Measurements from ENCODE around the gene LCE1E.

The LCE1E gene, protein sequence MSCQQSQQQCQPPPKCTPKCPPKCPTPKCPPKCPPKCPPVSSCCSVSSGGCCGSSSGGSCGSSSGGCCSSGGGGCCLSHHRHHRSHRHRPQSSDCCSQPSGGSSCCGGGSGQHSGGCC
- 0 reads per million in 2 donors for total RNA-seq

DNA sequence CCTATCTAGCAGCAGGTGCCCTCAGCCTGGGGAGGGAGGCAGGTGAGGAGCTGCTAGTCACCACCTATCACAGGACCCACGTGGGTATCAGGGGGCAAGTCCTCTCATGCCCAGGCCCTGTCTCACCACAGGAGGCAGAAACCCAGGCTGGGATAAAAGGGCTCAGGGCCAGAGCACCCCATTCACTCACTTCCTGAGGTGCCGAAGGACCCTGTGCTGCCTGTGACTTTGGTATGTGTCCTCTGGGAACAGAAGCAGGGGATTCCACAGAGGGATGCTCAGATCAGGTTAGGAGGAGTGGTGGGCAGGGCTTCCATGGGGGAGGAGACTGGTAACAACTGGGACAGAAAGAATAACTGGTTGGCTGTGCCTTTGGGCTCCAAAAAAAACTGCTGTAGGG, at the start of gene LCE1E:
TSS of gene LCE1E (plus strand) at position 181 of the 400 bp plus-strand sequence. CDS start 1,043 bp downstream, outside the sequence.
- DNase-seq, result no peak

DNA sequence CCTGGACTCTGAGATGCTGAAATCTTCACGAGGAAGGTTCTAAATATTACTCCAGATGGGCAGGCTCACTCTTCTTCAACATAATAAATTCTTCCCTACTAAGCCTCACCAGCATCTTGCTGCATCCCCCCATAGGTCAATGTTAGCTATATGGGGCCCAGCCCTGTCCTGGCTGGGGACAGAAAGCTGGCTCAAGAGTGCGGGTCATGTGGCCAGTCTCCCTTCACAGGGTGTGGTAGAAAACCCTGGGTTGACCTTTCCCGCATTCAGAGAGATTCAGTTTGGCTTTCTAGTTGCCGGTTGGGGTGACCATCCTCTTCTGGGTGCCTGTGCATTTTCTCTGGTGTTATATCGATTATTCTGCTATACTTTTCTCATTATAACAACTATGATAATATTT, 48.1 kb upstream of the LCE1E start:
- DNase-seq, result no peak

DNA sequence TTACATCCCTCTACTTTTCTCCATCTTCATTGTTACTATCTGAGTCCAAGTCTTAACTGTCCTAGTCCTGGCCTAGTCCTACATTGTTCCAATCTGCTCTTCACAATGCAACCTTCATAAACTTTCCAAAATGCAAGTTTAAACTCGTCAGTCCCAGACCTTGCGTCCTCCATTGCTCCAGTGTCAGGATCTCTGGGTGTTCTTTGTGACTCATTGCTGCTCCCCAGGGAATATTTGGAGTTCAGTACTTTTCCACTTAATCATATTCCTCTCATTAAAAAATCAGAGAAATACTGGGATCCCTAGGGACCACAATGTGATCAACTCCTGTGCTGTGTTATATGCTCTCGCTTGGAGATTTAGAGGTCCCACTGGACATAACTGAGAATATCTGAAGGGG, 46.2 kb upstream of the LCE1E start:
- no peak for DNase-seq

DNA sequence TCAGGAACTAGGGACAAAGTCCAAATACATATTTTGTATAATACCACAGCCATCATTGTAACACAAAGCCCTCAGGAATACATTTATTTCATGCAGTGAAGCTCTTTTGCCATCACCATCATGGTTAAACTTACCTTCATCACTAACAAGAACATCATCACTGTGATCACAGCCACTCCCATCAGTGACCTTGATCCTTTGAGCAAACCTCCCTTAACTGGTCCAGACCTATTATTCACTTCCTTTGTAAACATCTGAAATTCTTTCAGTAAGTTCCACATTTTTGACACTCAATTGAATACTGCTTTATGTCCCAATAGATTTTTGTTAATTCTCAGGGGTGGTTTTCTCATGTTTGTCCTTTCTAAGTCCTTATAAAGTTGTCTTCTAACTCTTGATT, 44.4 kb upstream of the LCE1E start:
- no peak for DNase-seq

DNA sequence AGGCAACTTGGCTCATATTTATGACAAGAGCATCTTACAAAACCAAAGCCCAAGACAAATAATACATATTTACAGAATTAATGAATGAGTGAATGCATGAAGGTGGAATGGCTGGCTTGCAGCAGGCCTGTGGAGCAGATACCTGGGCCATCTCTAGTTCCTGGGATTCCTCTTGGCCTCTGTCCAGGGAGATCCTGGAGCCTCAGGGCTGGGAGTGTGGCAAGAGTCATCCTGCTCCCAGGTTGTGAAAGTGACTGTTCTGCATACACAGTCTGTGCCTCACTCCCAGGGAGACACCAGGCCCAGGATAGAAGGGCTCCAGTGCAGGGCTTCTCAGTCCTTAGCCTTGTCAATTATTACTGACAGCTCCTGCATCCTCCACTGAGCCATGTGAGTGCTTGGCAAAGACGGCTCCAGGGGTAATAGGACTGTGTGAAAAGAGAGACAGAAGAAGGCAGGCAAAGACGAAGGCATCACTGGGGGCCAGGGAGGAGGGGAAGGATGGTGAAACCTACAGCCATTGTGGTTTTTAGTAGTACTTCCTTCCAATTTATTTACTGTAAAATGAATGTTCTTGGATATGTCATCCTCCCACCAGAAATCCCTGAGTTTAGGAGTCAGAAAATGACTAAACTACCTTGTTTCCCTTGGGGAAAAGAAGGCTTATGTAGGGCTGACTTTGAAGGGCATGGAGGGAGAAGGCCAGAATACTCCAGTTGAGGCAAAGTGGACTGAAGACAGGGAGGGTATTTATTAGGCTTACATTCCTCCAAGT, 42.5 kb upstream of the LCE1E start:
- DNase-seq, result no peak

DNA sequence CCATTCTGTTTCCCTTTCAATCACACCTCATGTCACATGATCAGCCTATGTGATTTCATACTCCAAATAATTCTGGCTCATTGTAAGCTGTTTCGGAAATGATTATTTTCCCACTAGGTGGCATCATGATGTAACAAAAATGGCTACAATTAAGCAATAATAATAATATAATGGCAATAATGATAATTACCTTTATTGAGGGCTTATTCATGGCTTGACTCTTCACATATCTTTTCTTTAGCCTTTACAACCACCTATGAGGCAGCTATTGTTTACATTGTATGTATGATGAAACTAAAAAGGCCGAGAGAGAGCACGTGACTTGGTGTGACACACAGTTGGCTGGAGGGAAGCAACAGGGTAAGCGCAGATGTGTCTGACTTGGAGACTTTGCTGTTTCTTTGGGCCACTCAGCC, 40.8 kb upstream of the LCE1E start:
- DNase-seq, result no peak

DNA sequence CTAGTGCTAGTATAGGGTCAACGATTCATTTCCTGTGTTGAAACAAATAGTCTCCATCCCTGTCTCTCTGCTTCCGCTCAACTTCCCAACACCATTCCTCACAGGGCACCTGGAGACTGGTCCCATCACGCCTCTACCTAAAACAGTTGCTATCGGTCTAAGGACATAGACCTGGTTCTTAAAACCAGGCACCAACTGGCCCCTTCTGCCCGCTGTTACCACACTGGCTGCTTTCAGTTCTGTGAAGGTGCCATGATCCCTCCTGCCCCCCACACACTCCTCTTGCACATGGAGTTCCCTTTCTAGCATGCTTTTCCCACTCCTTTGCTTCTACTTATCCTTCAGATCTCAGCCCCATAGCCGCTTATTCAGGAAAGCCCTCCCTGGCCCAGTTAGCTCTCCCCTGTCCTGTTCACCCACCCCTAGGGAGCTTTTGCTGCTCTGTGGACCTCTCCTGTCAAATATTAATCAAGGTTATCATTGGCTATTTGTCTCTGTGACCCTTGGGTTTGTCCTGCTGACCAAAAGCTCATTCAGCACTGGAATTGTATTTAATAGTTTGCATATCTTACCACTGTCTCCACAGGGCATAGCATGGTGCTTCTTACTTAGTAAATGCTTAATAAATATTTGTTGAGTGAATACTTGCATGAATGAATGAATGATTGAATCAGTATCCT, 40.2 kb upstream of the LCE1E start:
- DNase-seq, result no peak

DNA sequence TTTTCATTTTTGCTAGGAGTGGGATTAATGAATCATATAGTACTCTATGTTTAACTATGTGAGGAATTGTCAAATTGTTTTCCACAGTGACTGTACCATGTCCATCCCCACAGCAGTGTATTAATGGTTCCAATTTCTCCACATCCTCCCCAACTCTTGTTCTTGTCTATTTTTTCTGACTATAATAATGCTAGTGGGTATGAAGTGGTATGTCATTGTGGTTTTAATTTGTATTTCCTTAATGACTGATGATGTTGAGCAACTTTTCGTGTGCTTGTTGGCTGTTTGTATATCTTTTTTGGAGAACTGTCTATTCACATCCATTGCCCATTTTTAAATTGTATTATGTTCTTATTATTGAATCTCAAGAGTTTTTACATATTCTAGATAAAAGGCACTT, 38.2 kb upstream of the LCE1E start:
- no peak for DNase-seq

DNA sequence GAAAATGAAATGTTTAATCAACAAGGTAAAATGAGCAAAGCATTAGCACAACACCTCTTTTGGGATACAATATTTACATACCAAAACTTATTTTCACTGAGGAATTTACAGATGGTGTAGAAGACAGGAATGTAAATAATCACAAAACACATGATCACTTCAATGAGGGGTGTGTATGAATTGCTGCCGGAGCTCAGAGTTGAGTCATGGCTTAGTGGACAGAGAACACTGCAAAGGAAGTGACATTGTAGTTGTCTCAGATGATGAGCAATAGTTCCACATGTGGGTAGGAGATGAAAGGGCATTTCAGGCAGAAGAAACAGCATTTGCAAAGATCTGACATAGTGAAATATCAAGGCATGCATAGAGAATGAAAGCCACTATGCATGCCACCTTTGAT, 33.8 kb upstream of the LCE1E start:
- no peak for DNase-seq

DNA sequence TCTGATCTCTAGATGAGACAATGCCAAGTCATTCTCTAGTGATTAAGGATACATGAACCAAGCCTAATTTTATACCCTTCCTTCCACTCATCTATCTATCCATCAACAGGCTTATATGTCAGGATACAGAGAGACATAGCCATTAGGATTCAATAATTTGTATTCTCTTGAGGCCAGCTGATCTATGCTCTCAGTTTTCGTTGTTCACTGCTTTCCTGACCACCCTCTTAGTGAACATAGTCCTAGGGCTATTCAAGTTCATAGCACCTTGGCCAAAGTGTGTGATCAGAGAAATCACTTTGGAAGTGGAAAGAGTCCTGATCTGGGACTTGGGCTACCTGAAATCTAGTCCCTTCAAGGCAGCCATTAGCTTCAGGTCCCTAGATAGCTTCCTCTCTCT, 32.5 kb upstream of the LCE1E start:
- DNase-seq, result no peak

DNA sequence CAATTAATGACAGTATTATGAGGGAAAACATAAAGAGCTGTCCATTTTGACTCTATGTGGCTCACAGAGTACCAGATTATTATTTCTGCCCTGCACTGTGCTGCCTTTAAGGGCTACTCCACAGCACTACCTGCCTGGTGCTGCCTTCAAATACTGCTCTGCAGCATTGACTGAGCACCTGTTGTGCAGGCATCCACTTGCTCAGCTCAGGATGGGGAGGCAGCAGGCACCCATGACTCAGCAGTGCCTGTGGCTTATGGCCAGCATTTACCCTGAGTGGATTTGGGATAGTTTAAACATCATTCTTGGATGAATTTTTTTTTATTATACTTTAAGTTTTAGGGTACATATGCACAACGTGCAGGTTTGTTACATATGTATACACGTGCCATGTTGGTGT, 29.2 kb upstream of the LCE1E start:
- DNase-seq, result no peak

DNA sequence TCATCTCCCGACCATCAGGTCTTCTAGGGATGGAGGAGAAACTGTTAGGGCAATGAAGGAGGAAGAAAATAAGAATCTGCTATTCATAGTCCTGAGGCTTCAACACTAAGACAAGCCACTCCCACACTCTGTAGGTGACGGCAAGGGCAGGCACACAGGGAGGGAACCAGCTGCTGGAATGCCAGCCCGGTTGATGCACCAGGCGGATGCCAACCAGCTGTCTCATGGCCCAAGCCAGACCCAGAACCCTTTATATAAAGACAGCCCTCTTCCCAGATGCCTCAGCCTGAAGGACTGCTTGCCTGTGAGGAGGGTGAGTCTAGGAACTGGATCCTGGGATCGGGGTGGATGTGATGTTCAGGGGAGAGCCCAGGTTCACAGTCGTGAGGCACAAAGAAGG, 28.3 kb upstream of the LCE1E start, which contains the start of gene KPRP:
TSS of gene KPRP (plus strand) at position 279 of the 400 bp plus-strand sequence. CDS start 1,564 bp downstream, outside the sequence.
- DNase-seq, result no peak

DNA sequence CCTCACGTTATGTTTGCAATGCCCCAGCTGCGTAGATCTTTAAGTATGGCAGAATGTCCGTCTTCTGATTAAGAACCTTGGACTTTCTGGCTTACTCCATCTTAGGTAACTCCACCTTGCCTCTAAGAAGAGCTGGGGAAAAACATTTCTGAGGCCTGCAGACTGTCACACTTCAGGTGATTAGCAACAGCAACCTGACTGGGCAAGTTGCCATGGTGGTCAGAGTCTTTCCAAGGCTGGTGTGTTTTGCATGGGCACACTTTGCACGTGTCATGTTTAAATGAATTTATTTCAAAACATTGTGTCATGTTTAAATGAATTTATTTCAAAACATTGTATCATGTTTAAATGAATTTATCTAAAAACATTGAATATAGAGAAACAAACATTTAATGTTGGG, 27.4 kb upstream of the LCE1E start:
- no peak for DNase-seq

DNA sequence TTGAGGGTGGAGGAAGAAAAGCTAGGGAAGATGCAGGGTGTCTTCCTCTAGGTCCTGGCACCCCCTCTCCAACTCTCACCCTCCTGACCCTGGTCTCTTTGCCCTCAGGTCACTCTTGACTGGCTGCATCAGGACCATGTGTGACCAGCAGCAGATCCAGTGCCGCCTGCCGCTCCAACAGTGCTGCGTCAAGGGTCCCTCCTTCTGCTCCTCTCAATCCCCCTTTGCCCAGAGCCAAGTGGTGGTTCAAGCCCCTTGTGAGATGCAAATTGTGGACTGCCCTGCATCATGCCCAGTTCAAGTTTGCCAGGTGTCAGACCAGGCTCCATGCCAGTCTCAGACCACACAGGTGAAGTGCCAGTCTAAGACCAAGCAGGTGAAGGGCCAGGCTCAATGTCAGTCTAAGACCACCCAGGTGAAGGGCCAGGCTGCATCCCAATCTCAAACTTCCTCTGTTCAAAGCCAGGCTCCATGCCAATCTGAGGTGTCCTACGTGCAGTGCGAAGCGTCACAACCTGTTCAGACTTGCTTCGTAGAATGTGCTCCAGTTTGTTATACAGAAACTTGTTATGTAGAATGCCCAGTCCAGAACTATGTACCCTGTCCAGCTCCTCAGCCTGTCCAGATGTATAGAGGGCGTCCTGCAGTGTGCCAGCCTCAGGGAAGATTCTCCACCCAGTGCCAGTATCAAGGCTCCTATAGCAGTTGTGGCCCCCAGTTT, 26.4 kb upstream of the LCE1E start:
- no peak for DNase-seq

DNA sequence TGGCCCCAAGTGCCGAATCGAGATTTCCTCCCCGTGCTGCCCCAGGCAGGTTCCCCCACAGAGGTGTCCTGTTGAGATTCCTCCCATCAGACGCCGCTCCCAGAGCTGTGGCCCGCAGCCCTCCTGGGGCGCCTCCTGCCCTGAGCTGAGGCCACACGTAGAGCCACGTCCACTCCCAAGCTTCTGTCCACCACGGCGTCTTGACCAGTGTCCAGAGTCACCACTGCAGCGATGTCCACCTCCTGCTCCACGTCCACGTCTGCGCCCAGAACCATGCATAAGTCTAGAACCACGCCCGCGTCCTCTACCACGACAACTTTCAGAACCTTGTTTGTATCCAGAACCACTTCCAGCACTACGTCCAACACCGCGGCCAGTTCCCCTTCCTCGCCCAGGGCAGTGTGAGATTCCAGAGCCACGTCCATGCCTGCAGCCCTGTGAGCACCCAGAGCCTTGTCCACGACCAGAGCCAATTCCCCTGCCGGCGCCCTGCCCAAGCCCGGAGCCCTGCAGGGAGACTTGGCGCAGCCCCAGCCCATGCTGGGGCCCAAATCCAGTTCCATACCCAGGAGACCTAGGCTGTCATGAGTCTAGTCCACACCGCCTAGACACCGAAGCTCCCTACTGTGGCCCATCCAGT, 25.4 kb upstream of the LCE1E start:
- no peak for DNase-seq

DNA sequence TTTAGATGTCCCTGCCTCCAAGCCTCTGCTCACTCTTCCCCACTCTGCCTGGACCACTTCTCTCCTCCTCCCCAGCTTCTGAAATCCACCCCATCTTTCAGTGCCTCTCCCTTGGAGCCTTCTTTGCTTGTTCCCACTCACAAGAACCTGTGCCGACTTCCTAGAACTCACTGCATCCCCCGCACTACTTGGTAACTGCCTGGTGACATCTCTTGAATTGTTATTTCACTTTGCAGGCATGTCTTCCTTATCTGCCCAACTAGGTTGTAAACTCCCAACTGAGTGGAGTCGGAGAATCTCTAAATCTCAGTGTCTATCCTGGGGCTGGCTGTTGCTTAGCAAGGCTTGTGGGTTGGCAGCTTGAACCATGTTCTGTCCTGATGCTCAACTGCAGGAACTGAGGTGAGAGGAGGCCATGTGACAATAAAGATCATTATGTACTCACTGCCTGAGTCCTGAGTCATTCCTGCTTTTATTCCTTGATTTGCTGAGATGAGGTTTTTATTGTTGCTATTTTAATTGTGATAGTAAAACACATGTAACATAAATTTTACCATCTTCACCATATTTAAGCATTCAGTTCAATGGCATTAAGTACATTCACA, 24.3 kb upstream of the LCE1E start:
- no peak for DNase-seq

DNA sequence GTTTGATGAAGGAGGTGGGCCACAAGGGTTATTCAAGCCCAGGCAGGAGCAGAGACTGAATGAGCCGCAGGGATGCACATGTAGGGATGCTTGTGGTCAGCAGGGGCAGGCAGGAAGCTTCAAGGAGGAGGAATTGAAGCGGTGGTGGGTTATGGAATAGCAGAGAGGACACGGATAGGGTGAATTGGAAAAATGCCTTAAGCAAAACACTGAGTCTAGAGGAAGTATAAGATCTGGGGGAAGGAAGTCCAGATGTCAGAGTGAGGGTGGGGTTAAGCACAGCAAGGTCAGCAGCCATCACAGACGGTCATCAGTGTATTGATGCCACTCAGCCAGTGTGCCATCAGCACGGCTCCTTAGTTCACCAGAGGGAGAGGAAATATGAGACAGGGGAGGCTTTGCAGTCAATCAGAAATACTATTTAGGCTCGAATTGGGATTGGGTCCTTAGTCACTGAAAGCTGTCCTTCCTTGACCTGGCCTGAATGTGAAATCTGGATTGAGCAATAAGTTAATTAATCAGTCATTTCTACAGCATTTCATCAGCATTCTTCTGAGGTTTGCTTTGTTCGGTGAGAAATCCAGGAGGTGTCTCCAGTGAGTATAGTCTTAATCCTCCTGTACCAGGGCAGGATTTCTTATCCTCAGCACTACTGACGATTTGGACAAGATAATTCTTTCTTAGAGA, 17.1 kb upstream of the LCE1E start:
- no peak for DNase-seq

DNA sequence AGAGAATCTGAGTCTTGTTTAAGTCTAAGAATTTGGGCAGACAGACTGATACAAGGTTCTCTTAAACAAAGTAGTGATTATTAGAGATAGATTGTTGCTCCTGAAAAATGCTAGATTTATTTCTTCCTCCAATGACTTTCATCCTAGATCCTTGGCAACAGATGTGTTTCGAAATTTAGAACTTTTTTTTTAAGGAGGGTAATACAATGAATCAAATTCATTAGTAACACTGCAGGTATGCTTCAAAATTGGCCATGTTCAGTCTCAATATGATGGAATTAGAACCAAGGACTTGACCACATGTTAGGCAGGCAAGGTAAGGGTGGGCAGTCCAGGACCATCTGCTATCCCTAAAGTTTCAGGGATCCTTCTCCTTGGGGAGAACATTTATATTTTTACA, 15.6 kb upstream of the LCE1E start:
- no peak for DNase-seq

DNA sequence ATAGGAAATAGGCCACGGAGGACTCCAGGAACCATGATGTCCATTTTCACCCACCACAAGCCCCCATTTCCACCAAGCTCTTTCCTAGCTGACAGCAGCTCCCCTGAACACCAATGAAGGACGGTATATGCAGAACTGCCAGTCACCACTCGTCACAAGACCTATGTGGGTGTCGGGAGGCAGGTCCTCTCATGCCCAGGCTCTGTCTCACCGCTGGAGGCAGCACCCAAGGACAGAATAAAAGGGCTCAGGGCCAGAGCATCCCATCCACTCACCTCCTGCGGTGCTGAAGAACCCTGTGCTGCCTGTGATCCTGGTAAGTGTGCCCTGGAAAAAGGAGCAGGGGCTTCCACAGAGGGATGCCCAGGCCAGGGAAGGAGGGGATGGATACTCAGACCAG, 11.2 kb upstream of the LCE1E start, which contains the start of gene LCE1F:
TSS of gene LCE1F (plus strand) at position 266 of the 400 bp plus-strand sequence. CDS start 1,232 bp downstream, outside the sequence.
- DNase-seq, result no peak

DNA sequence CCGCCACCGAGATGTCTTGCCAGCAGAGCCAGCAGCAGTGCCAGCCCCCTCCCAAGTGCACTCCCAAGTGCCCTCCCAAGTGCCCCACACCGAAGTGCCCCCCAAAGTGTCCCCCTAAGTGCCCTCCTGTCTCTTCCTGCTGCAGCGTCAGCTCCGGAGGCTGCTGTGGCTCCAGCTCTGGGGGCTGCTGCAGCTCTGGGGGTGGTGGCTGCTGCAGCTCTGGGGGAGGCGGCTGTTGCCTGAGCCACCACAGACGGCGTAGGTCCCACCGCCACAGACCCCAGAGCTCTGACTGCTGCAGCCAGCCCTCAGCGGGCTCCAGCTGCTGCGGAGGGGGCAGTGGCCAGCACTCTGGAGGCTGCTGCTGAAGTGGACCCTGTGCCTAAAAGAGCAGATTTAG, 9.7 kb upstream of the LCE1E start:
- no peak for DNase-seq

DNA sequence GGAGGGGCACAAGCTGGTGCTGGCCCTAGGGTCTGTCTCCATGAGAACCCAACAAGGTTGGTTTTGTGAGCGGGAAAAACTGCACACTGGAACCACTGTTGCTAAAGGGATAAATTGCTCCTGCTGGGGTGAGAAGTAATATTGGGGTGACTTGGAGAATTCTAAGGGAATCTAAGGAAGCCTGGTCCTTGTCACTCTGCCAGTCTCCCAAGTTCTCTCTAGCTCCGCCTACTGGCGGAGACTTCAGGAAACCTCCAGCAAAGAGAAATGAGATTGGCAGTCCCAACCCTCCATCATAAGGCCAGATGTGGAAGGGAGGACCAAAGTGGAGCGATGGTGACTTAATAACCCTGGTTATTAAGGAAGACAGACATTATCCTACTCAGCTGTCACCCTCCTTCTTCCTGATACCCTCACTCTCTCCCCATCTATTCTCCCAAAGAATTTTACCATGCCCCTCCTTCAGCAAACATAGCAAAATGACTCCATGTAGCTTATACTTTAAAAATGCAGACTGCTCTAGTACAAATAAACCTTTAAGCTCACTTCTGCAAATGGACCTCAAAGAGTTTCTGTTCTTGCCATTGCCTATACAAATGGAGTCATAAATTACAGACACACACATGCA, 8.4 kb upstream of the LCE1E start:
- DNase-seq, result no peak
